GM19397 (cell line): ENCODE data around the gene ACAP2.
"Not testable (repeated sequence)": the region's sequence is repeated elsewhere in the genome, so short reads cannot be mapped to it uniquely, and the experiment has no call there.

Source experiments
- ATAC-seq: cut with Tn5 transposase; IDR thresholded peaks from one replicate; pipeline ENCODE4 v1.9.1; 2021; ENCODE audit warnings: mild to moderate bottlenecking, moderate library complexity; ENCODE audit not compliant: unreplicated experiment

The ACAP2 gene

GRCh38 chr3:195442573-195443390 is at the start of gene ACAP2:
Gene ACAP2, minus strand, starts transcription at chr3:195443020. Its CDS starts 173 bp downstream, at chr3:195442847.
- ATAC-seq = peak; percentile 91

- no peak for ATAC-seq
These were observed 32.8 kb upstream of the ACAP2 start for GRCh38 chr3:195475614-195476013.

GRCh38 chr3:195475116-195475515 is 32.3 kb upstream of the ACAP2 start:
- ATAC-seq = not testable (repeated sequence)

GRCh38 chr3:195468841-195469240 is 26.0 kb upstream of the ACAP2 start:
- ATAC-seq = no peak

GRCh38 chr3:195468391-195468776 is 25.6 kb upstream of the ACAP2 start:
- no peak for ATAC-seq

GRCh38 chr3:195467641-195468390 is 25.0 kb upstream of the ACAP2 start:
- ATAC-seq = no peak

- no peak for ATAC-seq
These were observed 23.4 kb upstream of the ACAP2 start for GRCh38 chr3:195466251-195466650.

GRCh38 chr3:195462922-195463321 is 20.1 kb upstream of the ACAP2 start:
- not testable (repeated sequence) for ATAC-seq

GRCh38 chr3:195462308-195462610 is 19.4 kb upstream of the ACAP2 start:
- ATAC-seq = no peak

GRCh38 chr3:195461594-195462307 is 18.9 kb upstream of the ACAP2 start:
- ATAC-seq = no peak

GRCh38 chr3:195460091-195460713 is 17.4 kb upstream of the ACAP2 start:
- ATAC-seq = no peak

- no peak for ATAC-seq
These were observed 15.5 kb upstream of the ACAP2 start for GRCh38 chr3:195458316-195458717.

GRCh38 chr3:195455789-195456188 is 13.0 kb upstream of the ACAP2 start:
- no peak for ATAC-seq

- no peak for ATAC-seq
These were observed 10.4 kb upstream of the ACAP2 start for GRCh38 chr3:195453236-195453635.

- no peak for ATAC-seq
These were observed 8.7 kb upstream of the ACAP2 start for GRCh38 chr3:195451373-195452015.

GRCh38 chr3:195450731-195451229 is 8.0 kb upstream of the ACAP2 start:
- ATAC-seq = no peak

GRCh38 chr3:195448205-195448875 is 5.5 kb upstream of the ACAP2 start:
- ATAC-seq = no peak

GRCh38 chr3:195447201-195447600 is 4.4 kb upstream of the ACAP2 start:
- ATAC-seq = no peak

GRCh38 chr3:195446359-195446758 is 3.5 kb upstream of the ACAP2 start:
- ATAC-seq = no peak

- no peak for ATAC-seq
These were observed 3.1 kb upstream of the ACAP2 start for GRCh38 chr3:195445885-195446284.
